ENCODE data around the gene UBTD1. TPM values are rescaled to one million over a fixed set of nuclear protein-coding genes. Genes with fewer than 3 reads are reported as not detected.

The UBTD1 gene
- total RNA-seq, 4 donors from 2014 or later = 0.40 to 4.1 (median 3.2) TPM

DNA sequence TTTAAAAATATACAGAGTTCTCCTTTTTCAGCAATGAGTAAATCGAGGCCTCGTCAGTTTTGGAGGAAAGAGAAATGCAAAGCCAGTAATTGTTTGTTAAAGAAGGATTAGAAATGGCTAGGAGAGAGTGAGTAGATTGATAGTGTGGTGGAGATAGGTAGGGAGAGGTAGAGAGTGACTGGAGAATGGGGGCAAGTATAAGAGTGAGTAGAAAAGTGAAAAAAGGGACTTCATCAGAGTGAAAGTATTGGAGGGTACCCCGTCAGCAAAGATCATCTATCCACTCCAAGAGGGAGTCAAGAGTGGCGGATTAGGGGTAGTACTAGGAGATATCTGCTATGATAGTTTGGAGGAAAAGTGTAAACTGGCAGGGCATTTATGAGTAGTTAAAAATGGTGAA, 64.6 kb downstream of the UBTD1 start:
- Histone ChIP-seq H3K36me3 (no peaks in the 10 kb centered on the region), H3K4me3 (no peak overlapping the region), H3K4me1 (no peaks in the 10 kb centered on the region), H3K27me3 (no peaks in the 10 kb centered on the region), H3K27ac (no peak overlapping the region), H3K9me3 (no peaks in the 10 kb centered on the region)
- WGBS, 2 donors (ENCODE audit: low coverage in 1 of 2) = 93 to 95% methylated on average over 4 of the region's 4 CpGs
- TF ChIP-seq CTCF (IDR thresholded peaks at IDR 0.05) (no peak), EP300 (IDR thresholded peaks at IDR 0.05; ENCODE audit: low read depth) (no peak), POLR2AphosphoS5 (IDR thresholded peaks at IDR 0.05) (no peak), POLR2A (IDR thresholded peaks at IDR 0.05) (no peak)
- intact Hi-C loops (cut with DNase I; ENCODE audit: low total_unique reads) = no loop called here
- no peak for DNase-seq
- in situ Hi-C loops (cut with MboI; ENCODE audit: low pct_ligation_motif_present in 1 of 4, low pct_unique_long_range_greater_than_20kb in 1 of 4, low sequenced_read_pairs in 3 of 4) = no loop called here

- no peak for TF ChIP-seq EP300 (IDR thresholded peaks at IDR 0.05; ENCODE audit: low read depth)
- TF ChIP-seq POLR2A (IDR thresholded peaks at IDR 0.05) = no peak
- no peak for TF ChIP-seq POLR2AphosphoS5 (IDR thresholded peaks at IDR 0.05)
- no peak for TF ChIP-seq CTCF (IDR thresholded peaks at IDR 0.05)
- intact Hi-C loops (cut with DNase I; ENCODE audit: low total_unique reads) = no loop called here
- H3K9me3 ChIP-seq = no peaks in the 10 kb centered on the region
- no peak overlapping the region for H3K27ac ChIP-seq
- DNase-seq = no peak
- no peaks in the 10 kb centered on the region for H3K27me3 ChIP-seq
- in situ Hi-C loops (cut with MboI; ENCODE audit: low pct_ligation_motif_present in 1 of 4, low pct_unique_long_range_greater_than_20kb in 1 of 4, low sequenced_read_pairs in 3 of 4) = no loop called here
- 84 to 86% methylated on average over 3 to 4 of the region's 4 CpGs for WGBS, 2 donors (ENCODE audit: low coverage in 1 of 2)
- H3K4me3 ChIP-seq = no peak overlapping the region
- no peaks in the 10 kb centered on the region for H3K36me3 ChIP-seq
- H3K4me1 ChIP-seq = no peaks in the 10 kb centered on the region
Observed at GRCh38 chr10:97564776-97565175, 66.1 kb downstream of the UBTD1 start.

GRCh38 chr10:97566336-97566996, 67.7 kb downstream of the UBTD1 start:
- H3K4me3 ChIP-seq = no peak overlapping the region
- intact Hi-C loops (cut with DNase I; ENCODE audit: low total_unique reads) (no loop called here), in situ Hi-C loops (cut with MboI; ENCODE audit: low pct_ligation_motif_present in 1 of 4, low pct_unique_long_range_greater_than_20kb in 1 of 4, low sequenced_read_pairs in 3 of 4) (no loop called here)
- H3K4me1 ChIP-seq = no peaks in the 10 kb centered on the region
- TF ChIP-seq POLR2A (IDR thresholded peaks at IDR 0.05) (no peak), CTCF (IDR thresholded peaks at IDR 0.05) (no peak)
- WGBS, 2 donors (ENCODE audit: low coverage in 1 of 2) = 62 to 89% methylated on average over 2 of the region's 2 CpGs
- no peak overlapping the region for H3K27ac ChIP-seq
- H3K9me3 ChIP-seq = no peaks in the 10 kb centered on the region
- no peaks in the 10 kb centered on the region for H3K27me3 ChIP-seq
- no peaks in the 10 kb centered on the region for H3K36me3 ChIP-seq
- DNase-seq = no peak

DNA sequence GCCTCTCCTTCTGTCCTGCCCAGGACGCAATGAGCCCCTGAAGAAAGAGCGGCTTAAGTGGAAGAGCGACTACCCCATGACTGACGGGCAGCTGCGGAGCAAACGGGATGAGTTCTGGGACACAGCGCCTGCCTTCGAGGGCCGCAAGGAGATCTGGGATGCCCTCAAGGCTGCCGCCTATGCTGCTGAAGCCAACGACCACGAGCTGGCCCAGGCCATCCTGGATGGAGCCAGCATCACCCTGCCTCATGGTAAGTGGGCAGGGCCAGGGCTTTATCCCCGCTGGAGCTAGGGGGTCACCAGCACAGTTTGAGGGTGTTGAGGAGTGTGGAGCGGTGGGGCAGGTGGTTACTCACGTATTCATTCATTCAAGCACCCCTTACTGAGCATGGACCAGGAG, 69.2 kb downstream of the UBTD1 start:
- H3K9me3 ChIP-seq = no peaks in the 10 kb centered on the region
- H3K36me3 ChIP-seq = no peaks in the 10 kb centered on the region
- in situ Hi-C loops (cut with MboI; ENCODE audit: low pct_ligation_motif_present in 1 of 4, low pct_unique_long_range_greater_than_20kb in 1 of 4, low sequenced_read_pairs in 3 of 4) = no loop called here
- intact Hi-C loops (cut with DNase I; ENCODE audit: low total_unique reads) = no loop called here
- DNase-seq = no peak
- no peaks in the 10 kb centered on the region for H3K27me3 ChIP-seq
- no peak for TF ChIP-seq CTCF (IDR thresholded peaks at IDR 0.05)
- no peak for TF ChIP-seq EP300 (IDR thresholded peaks at IDR 0.05; ENCODE audit: low read depth)
- TF ChIP-seq POLR2A (IDR thresholded peaks at IDR 0.05) = no peak
- TF ChIP-seq POLR2AphosphoS5 (IDR thresholded peaks at IDR 0.05) = no peak
- H3K27ac ChIP-seq = no peak overlapping the region
- WGBS, 2 donors (ENCODE audit: low coverage in 1 of 2) = 91% methylated on average over 15 of the region's 15 CpGs; no CpG with 5 or more reads in 1 of the 2 donors
- peaks cover 0 to 7% (median 1%) of the 10 kb centered on the region in 4 donors for H3K4me1 ChIP-seq
- H3K4me3 ChIP-seq = no peak overlapping the region

Measured in transverse colon (tissue), 4 donors.